Measurements from ENCODE around the gene SPHK2.

The SPHK2 gene

GRCh38 chr19:48671446-48671995, 52.2 kb downstream of the SPHK2 start:
- Histone ChIP-seq H3K4me1 (ENCODE audit: insufficient read depth, poor library complexity, severe bottlenecking) (no peaks in the 10 kb centered on the region), H3K36me3 (ENCODE audit: low read depth) (no peaks in the 10 kb centered on the region), H3K4me3 (ENCODE audit: severe bottlenecking) (no peak overlapping the region), H3K27ac (ENCODE audit: poor library complexity, severe bottlenecking) (no peak overlapping the region), H3K9me3 (ENCODE audit: severe bottlenecking) (no peaks in the 10 kb centered on the region), H3K27me3 (ENCODE audit: insufficient read depth, poor library complexity, severe bottlenecking) (no peaks in the 10 kb centered on the region)
- TF ChIP-seq, protein P1, sequence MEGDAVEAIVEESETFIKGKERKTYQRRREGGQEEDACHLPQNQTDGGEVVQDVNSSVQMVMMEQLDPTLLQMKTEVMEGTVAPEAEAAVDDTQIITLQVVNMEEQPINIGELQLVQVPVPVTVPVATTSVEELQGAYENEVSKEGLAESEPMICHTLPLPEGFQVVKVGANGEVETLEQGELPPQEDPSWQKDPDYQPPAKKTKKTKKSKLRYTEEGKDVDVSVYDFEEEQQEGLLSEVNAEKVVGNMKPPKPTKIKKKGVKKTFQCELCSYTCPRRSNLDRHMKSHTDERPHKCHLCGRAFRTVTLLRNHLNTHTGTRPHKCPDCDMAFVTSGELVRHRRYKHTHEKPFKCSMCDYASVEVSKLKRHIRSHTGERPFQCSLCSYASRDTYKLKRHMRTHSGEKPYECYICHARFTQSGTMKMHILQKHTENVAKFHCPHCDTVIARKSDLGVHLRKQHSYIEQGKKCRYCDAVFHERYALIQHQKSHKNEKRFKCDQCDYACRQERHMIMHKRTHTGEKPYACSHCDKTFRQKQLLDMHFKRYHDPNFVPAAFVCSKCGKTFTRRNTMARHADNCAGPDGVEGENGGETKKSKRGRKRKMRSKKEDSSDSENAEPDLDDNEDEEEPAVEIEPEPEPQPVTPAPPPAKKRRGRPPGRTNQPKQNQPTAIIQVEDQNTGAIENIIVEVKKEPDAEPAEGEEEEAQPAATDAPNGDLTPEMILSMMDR (IDR thresholded peaks at IDR 0.05; ENCODE audit: poor library complexity, severe bottlenecking): no peak
- DNase-seq (ENCODE audit: low spot score) (no peak), ATAC-seq (ENCODE audit: low read depth) (no peak)

DNA sequence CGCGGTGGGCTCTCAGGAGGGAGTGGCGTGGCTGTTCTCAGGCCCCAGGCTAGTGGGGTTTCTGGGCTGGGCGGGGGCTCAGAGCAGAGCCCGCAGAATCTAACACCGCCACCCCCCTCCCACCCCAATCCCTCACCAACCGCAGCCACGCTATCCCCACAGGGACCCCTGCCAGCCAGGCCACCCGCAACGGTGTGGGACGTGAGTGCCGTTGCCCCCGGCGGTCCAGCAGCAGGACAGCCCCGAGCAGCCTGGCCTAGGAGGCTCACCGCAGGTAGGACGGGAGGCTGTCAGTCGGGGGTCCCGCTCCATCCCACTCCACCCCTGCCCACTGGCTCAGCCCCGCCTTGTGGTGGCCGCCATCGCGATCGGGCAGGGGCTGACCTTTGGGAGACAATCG, 53.7 kb downstream of the SPHK2 start, which contains the start of gene NTN5:
NTN5 (minus strand) TSS at position 24 of the 400 bp plus-strand sequence. CDS start 2,031 bp downstream, outside the sequence.
- TF ChIP-seq, protein P1 (IDR thresholded peaks at IDR 0.05; ENCODE audit: poor library complexity, severe bottlenecking): no peak
- H3K4me3 ChIP-seq (ENCODE audit: severe bottlenecking): no peak within 1 kb of the TSS
- no peaks in the 10 kb centered on the region for H3K27me3 ChIP-seq (ENCODE audit: insufficient read depth, poor library complexity, severe bottlenecking)
- H3K9me3 ChIP-seq (ENCODE audit: severe bottlenecking): no peaks in the 10 kb centered on the region
- H3K4me1 ChIP-seq (ENCODE audit: insufficient read depth, poor library complexity, severe bottlenecking): no peaks in the 10 kb centered on the region
- DNase-seq (ENCODE audit: low spot score) (no peak), ATAC-seq (ENCODE audit: low read depth) (no peak)
- no peaks in the 10 kb centered on the region for H3K36me3 ChIP-seq (ENCODE audit: low read depth)
- H3K27ac ChIP-seq (ENCODE audit: poor library complexity, severe bottlenecking): no peak within 1 kb of the TSS

DNA sequence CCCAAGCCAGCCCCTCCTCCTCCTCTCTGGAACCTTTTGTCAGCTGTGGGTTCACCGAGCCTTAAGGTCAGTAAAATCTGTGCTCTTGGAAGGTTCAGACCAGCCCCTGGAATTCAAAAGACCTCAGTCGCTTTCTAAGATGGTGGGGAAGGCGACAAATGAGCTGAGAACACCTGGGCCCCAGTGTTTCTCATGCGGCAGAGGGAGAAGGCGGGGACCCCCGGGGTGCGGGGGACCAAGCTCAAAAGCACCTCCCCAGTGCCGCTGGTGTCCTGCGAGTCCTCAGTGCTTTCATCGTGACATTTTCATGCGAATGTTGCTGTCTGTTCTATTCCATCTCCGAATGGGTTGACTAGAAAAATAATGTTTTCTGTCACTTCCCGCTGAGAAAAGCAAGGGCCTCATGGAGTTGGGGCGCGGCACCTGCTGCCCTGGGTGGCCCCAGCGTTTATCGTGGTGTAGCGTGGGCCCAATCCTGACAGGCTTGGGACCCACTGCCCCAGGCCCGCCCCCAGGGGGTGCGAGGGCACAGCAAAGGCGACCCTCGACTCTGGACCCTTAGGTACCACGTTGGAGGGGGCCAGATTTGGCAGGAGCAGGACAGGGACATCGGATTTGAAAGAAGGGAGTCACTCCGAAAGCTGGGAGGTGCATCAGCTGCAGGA, 54.3 kb downstream of the SPHK2 start:
- no peaks in the 10 kb centered on the region for H3K9me3 ChIP-seq (ENCODE audit: severe bottlenecking)
- no peaks in the 10 kb centered on the region for H3K4me1 ChIP-seq (ENCODE audit: insufficient read depth, poor library complexity, severe bottlenecking)
- no peak for DNase-seq (ENCODE audit: low spot score)
- H3K36me3 ChIP-seq (ENCODE audit: low read depth): no peaks in the 10 kb centered on the region
- ATAC-seq (ENCODE audit: low read depth): no peak
- H3K27me3 ChIP-seq (ENCODE audit: insufficient read depth, poor library complexity, severe bottlenecking): no peaks in the 10 kb centered on the region
- no peak overlapping the region for H3K4me3 ChIP-seq (ENCODE audit: severe bottlenecking)
- no peak overlapping the region for H3K27ac ChIP-seq (ENCODE audit: poor library complexity, severe bottlenecking)
- TF ChIP-seq, protein P1 (IDR thresholded peaks at IDR 0.05; ENCODE audit: poor library complexity, severe bottlenecking): no peak

DNA sequence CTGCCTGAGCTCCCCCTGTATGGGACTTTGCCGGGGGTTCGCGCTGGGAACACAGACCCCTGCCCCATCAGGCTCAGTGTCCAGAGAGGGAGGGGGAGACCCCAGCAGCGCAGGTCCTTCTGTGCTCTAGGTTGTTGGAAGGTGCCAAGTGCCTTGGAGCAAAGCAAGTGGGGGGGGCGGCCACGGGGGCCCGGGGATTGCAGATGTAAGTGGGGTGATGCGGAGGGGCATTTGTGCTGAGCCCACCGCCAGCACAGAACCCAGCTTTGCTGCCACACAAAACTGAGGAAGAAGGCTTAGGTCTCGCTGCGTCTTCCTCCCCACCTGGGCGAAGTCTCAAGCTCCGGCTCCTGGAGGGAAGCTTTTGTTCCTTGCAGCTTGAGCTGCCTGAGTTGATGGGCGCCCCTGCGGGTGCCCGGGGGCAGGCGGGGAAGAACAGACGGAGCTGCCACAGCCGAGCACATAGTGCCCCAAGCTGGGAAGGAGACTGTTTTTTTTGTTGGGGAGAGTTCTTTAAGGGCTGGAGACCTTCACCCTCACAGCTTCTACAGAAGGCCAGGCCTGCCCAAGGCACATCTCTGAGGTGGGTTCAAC, 55.0 kb downstream of the SPHK2 start:
- no peaks in the 10 kb centered on the region for H3K4me1 ChIP-seq (ENCODE audit: insufficient read depth, poor library complexity, severe bottlenecking)
- DNase-seq (ENCODE audit: low spot score) (no peak), ATAC-seq (ENCODE audit: low read depth) (no peak)
- H3K27me3 ChIP-seq (ENCODE audit: insufficient read depth, poor library complexity, severe bottlenecking): no peaks in the 10 kb centered on the region
- H3K4me3 ChIP-seq (ENCODE audit: severe bottlenecking): no peak overlapping the region
- no peak overlapping the region for H3K27ac ChIP-seq (ENCODE audit: poor library complexity, severe bottlenecking)
- TF ChIP-seq, protein P1 (IDR thresholded peaks at IDR 0.05; ENCODE audit: poor library complexity, severe bottlenecking): no peak
- no peaks in the 10 kb centered on the region for H3K36me3 ChIP-seq (ENCODE audit: low read depth)
- H3K9me3 ChIP-seq (ENCODE audit: severe bottlenecking): no peaks in the 10 kb centered on the region
